Forelimb muscle (tissue), 1 donor: ENCODE results near the gene APOM. TPM values are rescaled to one million over a fixed set of nuclear protein-coding genes. Genes with fewer than 3 reads are reported as not detected.

Experiments used
- DNase-seq: peaks from one replicate; pipeline ENCODE4 v3.0.0-alpha.2; 2013; ENCODE audit warnings: low read depth
- polyA plus RNA-seq: library from polyadenylated mRNA; unstranded; fragments of 120-200 nt; gene quantifications from one replicate; pipeline ENCODE4 v1.2.1, GENCODE V29; 2013; ENCODE audit not compliant: insufficient read length

Gene APOM
- polyA plus RNA-seq, 1 donor, result 4.3 TPM

- DNase-seq, result peak; percentile 77
These were observed 24.8 kb downstream of the APOM start, which contains the start of gene LY6G5C for GRCh38 chr6:31680226-31681134. TSS of gene LY6G5C (minus strand) at chr6:31681067. CDS start at chr6:31680373, 694 bp downstream.

- no peak for DNase-seq
These were observed 25.5 kb downstream of the APOM start for GRCh38 chr6:31681135-31681671.

- DNase-seq, result no peak
These were observed 27.9 kb downstream of the APOM start for GRCh38 chr6:31683591-31683990.

- DNase-seq, result no peak
These were observed 30.8 kb downstream of the APOM start for GRCh38 chr6:31686483-31686882.

- DNase-seq, result no peak
These were observed 31.6 kb downstream of the APOM start for GRCh38 chr6:31687321-31687720.

GRCh38 chr6:31687860-31688693 lies 32.4 kb downstream of the APOM start:
- no peak for DNase-seq

GRCh38 chr6:31689249-31690110 lies 33.8 kb downstream of the APOM start:
- no peak for DNase-seq

GRCh38 chr6:31690231-31691077 lies 34.8 kb downstream of the APOM start:
- no peak for DNase-seq

DNA sequence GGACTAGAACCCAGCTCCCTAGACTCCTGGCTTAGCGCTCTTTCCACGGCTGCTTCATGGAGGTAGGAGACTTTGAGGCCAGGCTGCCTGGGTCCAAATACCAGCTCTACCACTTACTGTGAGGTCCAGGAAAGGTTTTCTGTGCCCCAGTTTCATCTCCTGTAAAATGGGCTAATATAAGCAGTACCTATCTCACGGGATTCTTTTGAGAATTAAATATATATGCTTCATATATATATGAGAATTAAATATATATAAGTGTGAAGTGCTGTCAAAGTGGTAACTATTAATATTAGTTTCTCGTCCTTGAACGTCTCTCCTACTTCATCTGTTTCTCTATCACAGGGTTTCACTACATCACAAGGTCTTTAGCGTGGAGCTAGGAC lies 35.4 kb downstream of the APOM start:
- DNase-seq, result no peak

- no peak for DNase-seq
These were observed 35.9 kb downstream of the APOM start for GRCh38 chr6:31691564-31692108.

GRCh38 chr6:31692353-31692752 lies 36.7 kb downstream of the APOM start:
- no peak for DNase-seq

DNA sequence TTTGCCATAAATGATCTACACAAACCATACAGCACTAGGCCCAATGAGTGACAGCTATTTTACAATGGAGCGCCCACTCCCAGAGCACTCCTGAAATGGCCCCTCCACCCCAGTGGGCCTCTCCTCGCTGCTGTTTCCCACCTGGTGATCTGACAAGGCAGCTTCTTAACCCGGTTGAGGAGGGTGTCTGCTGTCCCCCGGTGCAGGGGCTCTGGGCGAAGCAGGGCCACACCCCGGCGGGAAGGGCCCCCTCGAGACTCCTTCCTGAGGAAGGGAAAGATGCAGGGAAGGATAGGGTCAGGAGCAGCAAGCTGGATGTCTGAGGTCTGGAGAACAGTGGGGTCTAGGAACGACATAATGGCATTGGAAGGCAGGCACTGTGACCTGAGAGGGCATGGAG lies 37.2 kb downstream of the APOM start:
- no peak for DNase-seq

DNA sequence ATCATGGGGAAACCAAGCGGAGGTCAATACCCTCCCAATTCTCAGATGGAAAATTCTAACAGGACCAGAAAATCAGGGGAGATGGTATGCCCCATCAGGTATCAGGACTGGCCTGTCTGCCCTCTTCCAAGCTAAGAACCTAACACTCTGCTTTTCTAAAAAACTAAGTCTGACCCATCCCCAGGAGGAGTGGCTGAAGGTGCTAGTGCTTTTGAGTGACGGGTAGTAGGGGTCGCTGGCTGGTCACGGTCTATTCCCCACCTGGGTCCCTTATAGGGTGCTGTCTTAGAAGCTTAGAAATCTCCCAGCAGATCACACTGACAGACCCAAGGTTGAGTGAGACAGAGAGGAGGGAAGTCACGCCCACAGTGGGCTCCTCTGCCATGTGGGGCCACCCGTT lies 37.8 kb downstream of the APOM start:
- no peak for DNase-seq

- no peak for DNase-seq
These were observed 41.9 kb downstream of the APOM start for GRCh38 chr6:31697555-31697954.

DNA sequence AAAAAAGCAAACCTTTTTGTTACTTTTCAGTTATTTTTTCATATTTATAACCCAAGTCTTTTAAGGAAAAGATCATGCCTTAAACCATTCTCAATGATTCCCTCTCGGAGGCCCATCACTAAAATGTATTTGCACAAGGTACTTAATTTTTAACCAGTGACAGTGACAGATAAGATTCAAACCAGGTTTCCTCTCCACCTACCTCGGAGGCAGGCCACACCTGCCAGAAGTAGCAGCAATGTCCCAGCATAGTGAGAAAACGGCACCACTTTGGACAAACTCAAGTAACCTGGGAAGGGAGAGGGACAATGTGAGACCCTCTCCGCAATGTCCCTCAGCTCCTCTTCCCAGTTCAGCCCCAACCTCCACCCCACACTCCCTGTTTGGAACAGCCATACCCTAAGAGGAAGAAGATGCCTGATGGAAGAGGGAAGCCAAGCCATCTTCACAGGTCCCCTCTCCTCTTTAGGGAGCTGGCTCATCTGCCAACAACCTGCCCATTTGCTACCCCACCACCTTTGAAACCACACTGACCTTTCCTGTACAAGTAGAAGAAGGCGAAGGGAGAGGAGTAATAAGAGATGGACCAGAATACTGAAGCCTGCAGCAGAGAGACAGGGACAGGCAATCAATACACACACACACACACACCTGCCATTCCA lies 45.2 kb downstream of the APOM start:
- DNase-seq, result no peak

GRCh38 chr6:31701666-31702404 lies 46.1 kb downstream of the APOM start:
- DNase-seq, result no peak

GRCh38 chr6:31702405-31702818 lies 46.7 kb downstream of the APOM start:
- DNase-seq, result no peak

DNA sequence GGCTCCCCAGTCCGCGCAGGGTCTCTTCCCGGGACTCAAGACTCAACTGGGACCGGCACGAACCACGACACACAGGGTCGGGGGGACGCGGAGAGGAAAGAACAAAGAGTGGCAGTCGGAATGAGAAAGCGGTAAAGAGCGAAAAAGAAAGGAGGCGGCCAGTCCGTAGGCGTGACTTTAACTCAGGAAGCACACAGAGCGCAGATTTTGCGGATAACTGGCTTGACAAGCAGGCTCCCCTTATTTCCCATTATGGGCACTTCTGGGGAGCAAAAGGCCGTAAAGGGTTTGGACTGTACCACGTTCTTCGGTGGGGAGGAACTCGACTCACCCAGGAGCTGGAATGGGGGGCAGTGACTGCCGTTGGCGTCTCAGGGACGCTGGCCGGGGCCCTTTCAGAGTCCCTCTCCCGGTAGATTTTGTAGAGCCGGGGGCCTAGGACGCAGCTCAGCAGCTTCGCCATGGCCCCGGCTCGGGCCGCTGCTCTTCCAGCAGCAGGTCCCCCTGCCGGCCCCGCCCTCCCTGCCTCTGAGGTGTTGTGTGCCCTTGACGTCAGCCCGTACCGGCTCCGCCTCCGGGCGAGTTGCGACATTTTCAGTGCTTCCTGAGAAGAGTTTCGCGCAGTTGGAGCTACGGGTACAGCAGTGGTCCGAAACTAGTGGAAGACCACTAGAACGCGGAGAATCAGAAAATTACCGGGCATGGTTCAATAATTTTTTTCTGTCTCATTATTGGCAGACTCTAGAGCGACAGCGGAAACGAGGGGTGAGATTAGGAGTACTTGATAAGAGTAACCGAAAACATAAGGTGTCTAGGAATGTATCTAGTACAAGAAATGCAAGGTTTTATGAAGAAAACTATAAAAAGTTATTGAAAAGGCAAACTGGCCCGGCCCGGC lies 47.4 kb downstream of the APOM start, which contains the start of gene ABHD16A:
ABHD16A (minus strand) TSS at position 506 of the 898 bp plus-strand sequence; CDS start at position 463, 43 bp downstream.
- DNase-seq, result peak; percentile 99
